Activated B cell treated with CpG ODN at 0.5 μM for 24 hours (primary cell): ENCODE data around the gene RNF151. TPM values are rescaled to one million over a fixed set of nuclear protein-coding genes. Genes with fewer than 3 reads are reported as not detected.

ENCODE experiments used
- ATAC-seq: fragments of 200-7000 bp; cut with Tn5 transposase; one replicate; pipeline ENCODE4 v1.10.0; 2021; ENCODE audit warnings: low read depth, mild to moderate bottlenecking, moderate library complexity
- CTCF ChIA-PET: fragments of 350-600 bp; sonication (Branson Sonifier 250); formaldehyde crosslinking; loops from one replicate; lab custom pipeline; 2021; ENCODE audit warnings: antibody characterized with exemption; lab: Charles Lee
- POLR2A ChIA-PET: fragments of 350-600 bp; sonication (Branson Sonifier 250); formaldehyde crosslinking; loops from one replicate; lab custom pipeline; 2021; ENCODE audit warnings: antibody characterized with exemption; lab: Charles Lee
- DNase-seq: peaks from one replicate; pipeline ENCODE4 v3.0.0; 2022
- H3K27ac Mint-ChIP-seq: one replicate; pipeline ENCODE4 v1.8.0; 2020; ENCODE audit warnings: mixed read lengths
- H3K27me3 Mint-ChIP-seq: one replicate; pipeline ENCODE4 v1.8.0; 2021; ENCODE audit warnings: mixed read lengths
- H3K36me3 Mint-ChIP-seq: one replicate; pipeline ENCODE4 v1.8.0; 2021; ENCODE audit warnings: low read depth, mixed read lengths
- H3K4me1 Mint-ChIP-seq: one replicate; pipeline ENCODE4 v1.8.0; 2021; ENCODE audit warnings: mixed read lengths
- H3K4me3 Mint-ChIP-seq: one replicate; pipeline ENCODE4 v1.8.0; 2020; ENCODE audit warnings: mild to moderate bottlenecking, mixed read lengths
- H3K9me3 Mint-ChIP-seq: one replicate; pipeline ENCODE4 v1.8.0; 2020; ENCODE audit warnings: mixed read lengths
- intact Hi-C: fragments of 100-400 bp; cut with micrococcal nuclease; formaldehyde crosslinking; loops from one replicate; pipeline ENCODE4 v1.15.1; 2024
- total RNA-seq: library from RNA; stranded (reverse); gene quantifications from 2 replicates; pipeline ENCODE4 v1.2.3, GENCODE V29; 2022
- TF ChIP-seq, protein P1 (sequence below): fragments of 200-600 bp; IDR thresholded peaks from one replicate; pipeline ENCODE4 v1.8.0; 2022; ENCODE audit warnings: antibody characterized with exemption, mild to moderate bottlenecking

RNF151 gene
- total RNA-seq, 1 donor from 2014 or later: not detected

DNA sequence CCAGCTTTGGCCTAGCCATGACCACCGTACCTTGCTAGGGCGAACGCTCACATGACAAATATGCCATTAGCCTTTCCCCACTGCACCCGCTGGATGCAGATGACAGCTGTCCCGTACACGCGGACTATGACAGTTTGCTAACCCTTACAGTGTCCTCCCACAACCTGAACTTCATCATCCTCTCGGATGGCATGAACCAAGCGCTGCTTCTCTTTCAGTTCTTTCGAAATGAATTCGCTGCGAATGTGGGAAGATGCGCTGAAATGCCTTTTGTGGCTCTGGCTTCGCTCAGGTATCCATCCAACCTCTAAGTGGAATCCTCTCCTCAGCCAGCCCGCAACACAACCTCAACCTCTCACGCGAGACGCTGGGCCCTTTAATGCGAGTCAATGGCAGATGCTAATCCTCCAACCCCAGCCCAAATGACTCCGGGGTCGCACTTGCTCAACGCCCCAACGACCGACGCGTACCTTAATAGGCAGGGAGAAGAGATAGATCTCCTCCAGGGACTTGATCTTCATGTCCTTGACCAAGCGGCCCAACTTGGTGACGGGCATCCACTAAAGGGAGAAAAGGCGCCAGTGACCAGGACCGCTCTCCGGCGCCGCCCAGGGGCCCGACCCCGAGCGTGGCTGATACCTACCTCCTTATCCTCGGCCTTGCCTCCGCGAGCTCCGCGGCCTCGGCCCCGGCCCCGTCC is 2.7 kb upstream of the RNF151 start:
- Mint-ChIP-seq H3K4me1 (peaks cover 55% of the 10 kb centered on the region), H3K9me3 (no peaks in the 10 kb centered on the region), H3K27ac (peak overlapping the region; percentile 90), H3K27me3 (no peaks in the 10 kb centered on the region), H3K36me3 (peaks cover 45% of the 10 kb centered on the region), H3K4me3 (peak overlapping the region; percentile 92)
- intact Hi-C loops: loop anchor here (1.0 to 10.0 kb wide), 7 partner anchors 8 to 1191 kb away; partner anchors contain the start of genes GFER, MSRB1, RNPS1 and TBL3
- ChIA-PET POLR2A (interaction anchor here (0.6 to 9.7 kb wide), 51 partner anchors 7 to 1926 kb away, joined by 3 to 351 read pairs (median 4); partner anchors contain the start of genes ATP6V0C, CHTF18, CRAMP1 and ECI1), CTCF (interaction anchor here (0.7 to 1.5 kb wide), 3 partner anchors 22 to 40 kb away, joined by 3 read pairs; no protein-coding TSS in a partner anchor)
- no peak for DNase-seq
- TF ChIP-seq, protein P1, sequence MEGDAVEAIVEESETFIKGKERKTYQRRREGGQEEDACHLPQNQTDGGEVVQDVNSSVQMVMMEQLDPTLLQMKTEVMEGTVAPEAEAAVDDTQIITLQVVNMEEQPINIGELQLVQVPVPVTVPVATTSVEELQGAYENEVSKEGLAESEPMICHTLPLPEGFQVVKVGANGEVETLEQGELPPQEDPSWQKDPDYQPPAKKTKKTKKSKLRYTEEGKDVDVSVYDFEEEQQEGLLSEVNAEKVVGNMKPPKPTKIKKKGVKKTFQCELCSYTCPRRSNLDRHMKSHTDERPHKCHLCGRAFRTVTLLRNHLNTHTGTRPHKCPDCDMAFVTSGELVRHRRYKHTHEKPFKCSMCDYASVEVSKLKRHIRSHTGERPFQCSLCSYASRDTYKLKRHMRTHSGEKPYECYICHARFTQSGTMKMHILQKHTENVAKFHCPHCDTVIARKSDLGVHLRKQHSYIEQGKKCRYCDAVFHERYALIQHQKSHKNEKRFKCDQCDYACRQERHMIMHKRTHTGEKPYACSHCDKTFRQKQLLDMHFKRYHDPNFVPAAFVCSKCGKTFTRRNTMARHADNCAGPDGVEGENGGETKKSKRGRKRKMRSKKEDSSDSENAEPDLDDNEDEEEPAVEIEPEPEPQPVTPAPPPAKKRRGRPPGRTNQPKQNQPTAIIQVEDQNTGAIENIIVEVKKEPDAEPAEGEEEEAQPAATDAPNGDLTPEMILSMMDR: no peak
- peak; percentile 13 for ATAC-seq

DNA sequence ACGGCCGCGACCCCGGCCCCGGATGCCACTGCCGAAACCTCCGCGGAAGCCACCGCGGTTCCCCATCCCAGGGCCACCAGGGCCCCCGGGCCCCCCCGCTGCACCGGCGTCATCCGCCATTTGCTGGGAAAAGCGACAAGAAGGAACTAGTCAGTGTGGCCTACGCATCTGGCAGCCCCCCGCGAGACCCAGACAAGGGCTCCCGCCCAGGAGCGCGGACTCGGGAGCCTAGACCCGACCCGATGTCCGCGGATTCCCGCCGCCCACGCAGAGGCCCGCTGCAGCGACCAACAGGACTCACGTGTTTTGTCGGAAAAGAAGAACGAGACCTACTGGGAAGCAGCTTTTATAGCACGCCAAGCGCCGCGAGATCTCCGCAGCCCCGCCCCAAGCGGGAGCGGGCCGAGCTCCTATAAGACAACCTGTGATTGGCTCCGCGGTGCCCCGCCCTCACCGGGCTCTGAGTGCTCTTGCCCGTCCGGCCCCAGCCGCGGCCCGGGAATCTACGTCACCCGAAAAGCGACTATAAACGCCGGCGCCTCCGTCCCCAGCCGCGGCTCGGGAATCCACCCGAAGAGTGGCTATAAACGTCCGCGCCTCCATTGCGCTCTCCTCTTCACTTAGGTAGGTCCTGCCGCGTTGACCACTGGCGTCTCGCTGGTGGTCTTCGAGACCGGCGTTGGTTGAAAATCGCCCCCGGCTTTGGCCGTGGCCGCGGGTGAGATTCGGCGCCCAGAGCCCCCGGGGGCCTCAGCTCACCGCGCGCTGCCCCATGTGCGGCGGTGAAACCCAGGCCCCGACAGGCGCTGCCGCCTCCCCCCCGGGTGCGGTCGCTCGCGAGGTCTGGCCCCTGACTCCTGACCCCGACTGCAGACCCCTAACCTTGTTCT is 1.9 kb upstream of the RNF151 start, which contains the start of gene RPS2:
Gene RPS2, minus strand, starts transcription at position 321 of the 890 bp plus-strand sequence. Its CDS starts 201 bp downstream, at position 120.
- peak within 1 kb of the TSS; percentile 94 for H3K27ac Mint-ChIP-seq

DNA sequence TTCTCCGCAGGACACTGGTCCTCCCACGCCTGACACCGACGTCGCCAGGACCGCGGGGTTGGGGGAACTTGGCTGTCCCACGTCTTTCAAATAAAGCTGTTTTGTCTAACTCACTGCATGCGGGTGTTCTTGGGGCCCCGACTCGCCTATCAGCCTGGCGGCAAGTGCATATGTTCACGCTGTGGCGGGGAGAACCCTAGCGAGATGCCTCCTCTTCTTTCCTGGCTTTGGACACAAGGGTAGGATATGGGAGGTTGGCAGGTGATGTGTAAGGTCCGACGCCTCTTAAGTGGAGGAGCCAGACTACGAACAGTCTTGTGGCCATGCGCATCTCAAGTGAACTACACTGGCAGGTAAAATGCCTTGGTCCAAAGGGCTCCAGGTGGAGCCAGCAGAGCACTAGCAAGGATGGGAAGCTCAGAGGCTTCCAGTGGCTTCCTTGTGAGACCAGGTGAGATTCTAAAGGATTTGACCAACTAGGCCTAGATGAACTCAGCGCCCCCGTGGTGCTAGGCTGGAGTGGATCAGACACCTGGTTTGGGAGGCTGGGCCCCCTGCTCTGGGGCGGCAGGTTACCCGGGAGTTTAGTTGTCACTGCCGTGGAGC is 1.2 kb upstream of the RNF151 start:
- DNase-seq (no peak), ATAC-seq (no peak)
- Mint-ChIP-seq H3K4me3 (peak overlapping the region; percentile 92), H3K27me3 (no peaks in the 10 kb centered on the region), H3K27ac (peak overlapping the region; percentile 94), H3K9me3 (no peaks in the 10 kb centered on the region), H3K4me1 (peaks cover 42% of the 10 kb centered on the region), H3K36me3 (peaks cover 40% of the 10 kb centered on the region)
- ChIA-PET POLR2A (interaction anchor here (0.5 to 9.7 kb wide), 37 partner anchors 8 to 1158 kb away, joined by 3 to 351 read pairs (median 5); partner anchors contain the start of genes CRAMP1, EME2, FAHD1 and FLYWCH2), CTCF (interaction anchor here (0.8 to 1.2 kb wide), 2 partner anchors 27 to 175 kb away, joined by 3 read pairs; no protein-coding TSS in a partner anchor)
- intact Hi-C loops: loop anchor here (2.0 to 10.0 kb wide), 2 partner anchors 43 to 1189 kb away; partner anchors contain the start of gene ZNF598
- TF ChIP-seq, protein P1: no peak

More for the DNA sequence above, 1.9 kb upstream of the RNF151 start, which contains the start of gene RPS2:
- Mint-ChIP-seq H3K36me3 (peaks cover 45% of the 10 kb centered on the region), H3K9me3 (no peaks in the 10 kb centered on the region), H3K4me3 (peak within 1 kb of the TSS; percentile 92), H3K4me1 (peaks cover 50% of the 10 kb centered on the region), H3K27me3 (no peaks in the 10 kb centered on the region)
- CTCF ChIA-PET: interaction anchor here (0.8 to 1.5 kb wide), 3 partner anchors 28 to 176 kb away, joined by 3 read pairs; no protein-coding TSS in a partner anchor
- DNase-seq: peak; percentile 95
- TF ChIP-seq, protein P1: no peak
- intact Hi-C loops: loop anchor here (1.0 to 10.0 kb wide), 7 partner anchors 8 to 1190 kb away; partner anchors contain the start of genes GFER, MSRB1, RNPS1 and TBL3
- ATAC-seq: peak; percentile 93
- POLR2A ChIA-PET: interaction anchor here (0.6 to 9.7 kb wide), 59 partner anchors 9 to 1927 kb away, joined by 3 to 351 read pairs (median 4); partner anchors contain the start of genes ATP6V0C, CHTF18, CRAMP1 and ECI1

DNA sequence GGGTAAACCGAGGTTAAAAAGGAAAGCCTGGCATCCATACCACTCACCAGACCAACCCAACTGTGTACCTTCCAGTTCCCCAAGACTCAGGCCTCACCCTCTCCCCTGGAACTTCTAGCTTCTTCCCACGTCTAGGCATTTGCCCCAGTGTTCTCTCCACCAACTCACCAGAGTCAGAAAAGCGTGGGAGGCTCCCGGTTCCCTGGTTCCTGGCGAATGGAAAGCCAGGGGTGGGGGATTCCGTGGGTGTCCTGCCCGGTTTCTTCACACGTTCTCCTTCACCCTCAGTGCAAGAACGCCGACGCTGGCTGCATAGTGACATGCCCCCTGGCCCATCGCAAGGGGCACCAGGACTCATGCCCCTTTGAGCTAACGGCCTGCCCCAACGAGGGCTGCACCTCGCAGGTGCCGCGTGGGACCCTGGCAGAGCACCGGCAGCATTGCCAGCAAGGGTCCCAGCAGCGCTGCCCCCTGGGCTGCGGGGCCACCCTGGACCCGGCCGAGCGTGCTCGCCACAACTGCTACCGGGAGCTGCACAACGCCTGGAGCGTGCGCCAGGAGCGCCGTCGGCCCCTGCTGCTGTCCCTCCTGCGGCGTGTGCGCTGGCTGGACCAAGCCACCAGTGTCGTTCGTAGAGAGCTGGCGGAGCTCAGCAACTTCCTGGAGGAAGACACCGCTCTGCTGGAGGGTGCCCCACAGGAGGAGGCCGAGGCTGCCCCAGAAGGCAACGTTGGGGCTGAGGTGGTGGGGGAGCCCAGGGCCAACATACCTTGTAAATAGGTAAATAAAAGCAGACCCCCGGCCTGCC is 1.7 kb downstream of the RNF151 start:
- Mint-ChIP-seq H3K36me3 (peaks cover 19% of the 10 kb centered on the region), H3K4me1 (peaks cover 37% of the 10 kb centered on the region), H3K9me3 (no peaks in the 10 kb centered on the region), H3K4me3 (no peak overlapping the region), H3K27ac (no peak overlapping the region), H3K27me3 (no peaks in the 10 kb centered on the region)
- TF ChIP-seq, protein P1: no peak
- DNase-seq: no peak
- intact Hi-C loops: loop anchor here (10.0 kb wide), 1 partner anchor 1186 kb away; no protein-coding TSS in a partner anchor
- ChIA-PET CTCF (no interaction called here), POLR2A (interaction anchor here (0.9 to 1.6 kb wide), 3 partner anchors 8 to 23 kb away, joined by 3 to 5 read pairs (median 3); partner anchors contain the start of gene SYNGR3)
- no peak for ATAC-seq
